Keratinocyte (primary cell): ENCODE results near the gene ERBB4. TPM values are rescaled to one million over a fixed set of nuclear protein-coding genes. Genes with fewer than 3 reads are reported as not detected.

ENCODE experiments used
- DNase-seq: peaks from one replicate; pipeline ENCODE4 v3.0.0-alpha.2; 2011; ENCODE audit warnings: low read depth, missing footprints, low spot score
- FAIRE-seq: peaks from 2 replicates; lab custom pipeline; 2011; peaks lifted over from hg19 to GRCh38; lab: Jason Lieb, UNC
- H2AFZ ChIP-seq: 2 replicates; pipeline ENCODE4 v1.6.0; 2012; ENCODE audit warnings: low read length, control low read depth, inconsistent platforms; ENCODE audit not compliant: control insufficient read depth
- H3K27ac ChIP-seq: 2 replicates; pipeline ENCODE4 v1.5.1; 2011; ENCODE audit warnings: low read length; ENCODE audit not compliant: control insufficient read depth, insufficient read depth
- H3K27me3 ChIP-seq: 3 replicates; pipeline ENCODE4 v1.6.0; 2011; ENCODE audit warnings: low read length; ENCODE audit not compliant: control insufficient read depth, insufficient read depth; ENCODE audit errors: extremely low read depth
- H3K36me3 ChIP-seq, 2 experiments: 2 replicates in 1 of 2; 3 replicates in 1 of 2; pipeline ENCODE4 v1.5.1; 2011; ENCODE audit warnings: low read length in 2 of 2, mild to moderate bottlenecking in 1 of 2; ENCODE audit not compliant: control insufficient read depth in 2 of 2, insufficient read depth in 2 of 2; ENCODE audit errors: extremely low read depth in 1 of 2
- H3K4me1 ChIP-seq: 3 replicates; pipeline ENCODE4 v1.5.1; 2011; ENCODE audit warnings: low read length; ENCODE audit not compliant: control insufficient read depth, insufficient read depth; ENCODE audit errors: extremely low read depth
- H3K4me2 ChIP-seq: 3 replicates; pipeline ENCODE4 v1.6.0; 2011; ENCODE audit warnings: low read depth, low read length; ENCODE audit not compliant: control insufficient read depth, insufficient read depth; ENCODE audit errors: extremely low read depth
- H3K4me3 ChIP-seq, 3 experiments: fragments of 200-600 bp in 1 of 3; sonication (generic) in 1 of 3; 2 replicates in 2 of 3; 3 replicates in 1 of 3; pipeline ENCODE4 v1.5.1; 2011 to 2016; ENCODE audit warnings: low read length in 3 of 3, mild to moderate bottlenecking in 3 of 3, control low read depth in 2 of 3, inconsistent platforms in 1 of 3, low read depth in 1 of 3, mixed read lengths in 1 of 3, mixed run types in 1 of 3, moderate library complexity in 1 of 3; ENCODE audit not compliant: control insufficient read depth in 2 of 3, insufficient read depth in 2 of 3; ENCODE audit errors: extremely low read depth in 1 of 3
- H3K79me2 ChIP-seq: 2 replicates; pipeline ENCODE4 v1.6.0; 2012; ENCODE audit warnings: low read length; ENCODE audit not compliant: control insufficient read depth, insufficient read depth
- H3K9ac ChIP-seq: 3 replicates; pipeline ENCODE4 v1.6.0; 2011; ENCODE audit warnings: low read length; ENCODE audit not compliant: control insufficient read depth, insufficient read depth; ENCODE audit errors: extremely low read depth
- H3K9me1 ChIP-seq: 3 replicates; pipeline ENCODE4 v1.6.0; 2011; ENCODE audit warnings: low read length; ENCODE audit not compliant: control insufficient read depth, insufficient read depth; ENCODE audit errors: extremely low read depth
- H3K9me3 ChIP-seq: 2 replicates; pipeline ENCODE4 v1.5.1; 2012; ENCODE audit warnings: low read depth, low read length; ENCODE audit not compliant: control insufficient read depth
- H4K20me1 ChIP-seq: 3 replicates; pipeline ENCODE4 v1.6.0; 2011; ENCODE audit warnings: low read length; ENCODE audit not compliant: control insufficient read depth, insufficient read depth; ENCODE audit errors: extremely low read depth
- EZH2 ChIP-seq: IDR thresholded peaks from one replicate; pipeline ENCODE4 v1.6.1; 2012; ENCODE audit warnings: inconsistent platforms, mild to moderate bottlenecking, low read length, moderate library complexity
- dilution Hi-C: fragments of 300-500 bp; cut with MboI; formaldehyde crosslinking; loops from one replicate; pipeline ENCODE4 v1.7.0; 2020; ENCODE audit warnings: low sequenced_read_pairs; ENCODE audit not compliant: extremely low pct_ligation_motif_present
- polyA plus RNA-seq, 5 experiments: library from polyadenylated mRNA; depleted of rRNA in 3 of 5; stranded (reverse) in 3 of 5; stranded (forward) in 1 of 5; unstranded in 1 of 5; fragments of >200 nt; gene quantifications; 1 replicate in 1 of 5; 2 replicates in 3 of 5; 3 replicates in 1 of 5; pipeline versions ENCODE4 v1.2.1 to v1.2.3, GENCODE V29; 2011 to 2012; ENCODE audit warnings: missing spikeins in 2 of 5, low read depth in 1 of 5, low replicate concordance in 1 of 5
- TF ChIP-seq, protein P1 (sequence below), 3 experiments: IDR thresholded peaks in 1 of 3; conservative IDR thresholded peaks in 1 of 3; optimal IDR thresholded peaks in 1 of 3; 2 replicates in 2 of 3; 3 replicates in 1 of 3; pipeline versions ENCODE3 to v1.5.1; 2011; ENCODE audit warnings: low read length in 3 of 3, mild to moderate bottlenecking in 3 of 3, moderate library complexity in 2 of 3, control low read depth in 1 of 3, inconsistent platforms in 1 of 3; ENCODE audit not compliant: insufficient read depth in 2 of 3; ENCODE audit errors: extremely low read depth in 1 of 3

The ERBB4 gene
- polyA plus RNA-seq, 1 donor (not counting 4 experiments of a cell fraction or from before 2014, with no cell fraction given): 0.01 TPM

DNA sequence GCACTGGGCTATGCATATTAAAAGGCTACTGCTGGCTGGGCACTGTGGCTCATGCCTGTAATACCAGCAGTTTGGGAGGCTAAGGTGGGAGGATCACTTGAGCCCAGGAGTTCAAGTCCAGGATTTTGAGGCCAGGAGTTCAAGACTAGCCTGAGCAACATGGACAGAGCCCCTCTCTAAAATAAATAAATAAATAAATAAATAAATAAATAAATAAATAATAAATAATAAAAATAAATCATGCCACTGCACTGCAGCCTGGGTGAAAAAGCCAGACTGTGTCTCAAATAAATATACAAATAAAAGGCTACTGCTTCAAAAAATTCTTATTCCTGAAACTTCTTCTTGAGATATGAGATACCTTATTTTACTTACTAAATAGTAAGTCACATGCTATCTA, 439.6 kb downstream of the ERBB4 start:
- no peaks in the 10 kb centered on the region for H3K79me2 ChIP-seq
- H3K9me1 ChIP-seq: no peaks in the 10 kb centered on the region
- no peak for TF ChIP-seq EZH2
- TF ChIP-seq, protein P1, sequence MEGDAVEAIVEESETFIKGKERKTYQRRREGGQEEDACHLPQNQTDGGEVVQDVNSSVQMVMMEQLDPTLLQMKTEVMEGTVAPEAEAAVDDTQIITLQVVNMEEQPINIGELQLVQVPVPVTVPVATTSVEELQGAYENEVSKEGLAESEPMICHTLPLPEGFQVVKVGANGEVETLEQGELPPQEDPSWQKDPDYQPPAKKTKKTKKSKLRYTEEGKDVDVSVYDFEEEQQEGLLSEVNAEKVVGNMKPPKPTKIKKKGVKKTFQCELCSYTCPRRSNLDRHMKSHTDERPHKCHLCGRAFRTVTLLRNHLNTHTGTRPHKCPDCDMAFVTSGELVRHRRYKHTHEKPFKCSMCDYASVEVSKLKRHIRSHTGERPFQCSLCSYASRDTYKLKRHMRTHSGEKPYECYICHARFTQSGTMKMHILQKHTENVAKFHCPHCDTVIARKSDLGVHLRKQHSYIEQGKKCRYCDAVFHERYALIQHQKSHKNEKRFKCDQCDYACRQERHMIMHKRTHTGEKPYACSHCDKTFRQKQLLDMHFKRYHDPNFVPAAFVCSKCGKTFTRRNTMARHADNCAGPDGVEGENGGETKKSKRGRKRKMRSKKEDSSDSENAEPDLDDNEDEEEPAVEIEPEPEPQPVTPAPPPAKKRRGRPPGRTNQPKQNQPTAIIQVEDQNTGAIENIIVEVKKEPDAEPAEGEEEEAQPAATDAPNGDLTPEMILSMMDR (optimal IDR thresholded peaks at IDR 0.05 in 1 of 3, IDR thresholded peaks at IDR 0.05 in 1 of 3, conservative IDR thresholded peaks at IDR 0.05 in 1 of 3; ENCODE audit: extremely low read depth in 1 of 3, insufficient read depth in 2 of 3, low read length in 3 of 3): no peak
- no peaks in the 10 kb centered on the region for H4K20me1 ChIP-seq
- H3K27ac ChIP-seq: no peak overlapping the region
- H3K9ac ChIP-seq: no peak overlapping the region
- FAIRE-seq (no peak), DNase-seq (no peak)
- H3K4me2 ChIP-seq: no peak overlapping the region
- dilution Hi-C loops: no loop called here
- H3K36me3 ChIP-seq: no peaks in the 10 kb centered on the region
- H3K9me3 ChIP-seq: no peaks in the 10 kb centered on the region
- H3K27me3 ChIP-seq: no peaks in the 10 kb centered on the region
- no peak overlapping the region for H2AFZ ChIP-seq
- no peaks in the 10 kb centered on the region for H3K4me1 ChIP-seq
- H3K4me3 ChIP-seq: no peak overlapping the region

DNA sequence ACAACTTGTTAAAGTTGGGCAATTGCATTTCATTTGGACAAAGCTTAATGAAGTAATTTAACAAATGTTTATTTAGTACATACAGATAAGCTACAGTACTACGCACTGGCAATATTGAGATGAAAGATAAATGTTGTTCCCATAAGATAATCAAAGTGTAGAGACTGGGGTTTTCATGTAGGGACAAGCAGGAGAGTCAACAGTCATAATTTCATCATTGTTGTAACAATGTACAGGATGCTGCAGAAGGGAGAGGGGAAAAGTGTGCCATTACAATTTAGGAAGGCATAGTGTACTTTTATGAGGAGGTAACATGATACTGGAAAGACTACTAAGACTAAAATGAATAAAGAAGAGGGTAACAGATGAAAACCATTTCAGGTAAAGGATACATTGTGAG, 441.6 kb downstream of the ERBB4 start:
- Histone ChIP-seq H3K4me2 (no peak overlapping the region), H3K9me3 (no peaks in the 10 kb centered on the region), H4K20me1 (no peaks in the 10 kb centered on the region), H3K27me3 (no peaks in the 10 kb centered on the region), H3K36me3 (no peaks in the 10 kb centered on the region), H3K27ac (no peak overlapping the region), H3K4me1 (no peaks in the 10 kb centered on the region), H3K4me3 (no peak overlapping the region), H3K9ac (no peak overlapping the region), H3K9me1 (no peaks in the 10 kb centered on the region), H2AFZ (no peak overlapping the region), H3K79me2 (no peaks in the 10 kb centered on the region)
- no peak for DNase-seq
- no peak for TF ChIP-seq EZH2
- FAIRE-seq: no peak
- dilution Hi-C loops: no loop called here

DNA sequence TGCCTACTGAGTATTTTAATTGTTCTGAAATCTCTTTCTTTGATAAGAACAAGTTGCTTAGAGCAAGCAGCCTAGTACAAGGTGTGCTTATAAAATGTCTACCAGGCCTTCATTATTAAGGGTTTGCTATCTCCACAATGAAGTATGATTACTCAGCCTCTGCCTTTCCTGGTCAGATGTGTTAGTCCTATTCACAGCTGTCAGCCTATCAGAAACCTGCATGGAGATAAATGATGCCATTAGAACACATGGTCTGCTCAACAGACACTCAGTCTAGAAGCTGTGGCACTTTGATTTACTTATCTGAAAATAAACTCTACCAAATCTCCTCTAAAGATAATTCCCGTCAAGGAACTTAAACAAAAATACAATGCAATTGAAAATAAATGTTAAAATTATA, 448.7 kb downstream of the ERBB4 start:
- Histone ChIP-seq H3K4me2 (no peak overlapping the region), H3K4me3 (no peak overlapping the region), H3K36me3 (no peaks in the 10 kb centered on the region), H3K9ac (no peak overlapping the region), H3K9me3 (no peaks in the 10 kb centered on the region), H3K27ac (no peak overlapping the region), H3K79me2 (no peaks in the 10 kb centered on the region), H2AFZ (no peak overlapping the region), H3K4me1 (no peaks in the 10 kb centered on the region), H3K27me3 (no peaks in the 10 kb centered on the region), H3K9me1 (no peaks in the 10 kb centered on the region), H4K20me1 (no peaks in the 10 kb centered on the region)
- no peak for DNase-seq
- TF ChIP-seq EZH2: no peak
- TF ChIP-seq, protein P1 (optimal IDR thresholded peaks at IDR 0.05 in 1 of 3, IDR thresholded peaks at IDR 0.05 in 1 of 3, conservative IDR thresholded peaks at IDR 0.05 in 1 of 3; ENCODE audit: extremely low read depth in 1 of 3, insufficient read depth in 2 of 3, low read length in 3 of 3): no peak
- FAIRE-seq: no peak
- dilution Hi-C loops: no loop called here
